ENCODE data around the gene FXR2. TPM values are rescaled to one million over a fixed set of nuclear protein-coding genes. Genes with fewer than 3 reads are reported as not detected.
A peak's percentile ranks its signal among the peaks of the same experiment; 100 is the strongest.
"Not testable (repeated sequence)": the region's sequence is repeated elsewhere in the genome, so short reads cannot be mapped to it uniquely, and the experiment has no call there.

FXR2 gene
- total and polyA plus RNA-seq, 9 of the 15 experiments (the other 6 are each of a cell fraction or from before 2014, with no cell fraction given): 2.0 to 49.3 (median 24.5) TPM

GRCh38 chr17:7641635-7642034 lies 26.9 kb upstream of the FXR2 start:
- H4K20me1 ChIP-seq (replicated peaks; ENCODE audit: control insufficient read depth, insufficient read depth, low read length); H3K27ac ChIP-seq (ENCODE audit: extremely low read depth, low read depth, low read length); H3K36me3 ChIP-seq (ENCODE audit: control insufficient read depth, insufficient read depth, low read length); H3K4me3 ChIP-seq; BruUV-seq (replicated peaks); CTCF ChIA-PET (ENCODE audit: low intra/inter-chr PET ratio); H3K79me2 ChIP-seq (ENCODE audit: control insufficient read depth, insufficient read depth, low read length); intact Hi-C loops (cut with micrococcal nuclease); H3K9me1 ChIP-seq (ENCODE audit: control insufficient read depth, insufficient read depth, low read length); H3K27me3 ChIP-seq (ENCODE audit: control insufficient read depth in 2 of 2, insufficient read depth in 2 of 2, low read length in 2 of 2); in situ Hi-C loops (cut with MboI); H3K9me3 ChIP-seq (replicated peaks; ENCODE audit: control insufficient read depth, insufficient read depth, low read depth, low read length): not testable (repeated sequence)
- DNase-seq (ENCODE audit: extremely low read depth in 1 of 4, low spot score in 3 of 4): peak in 1 of 4 experiments; percentile 32
- H3K4me1 ChIP-seq (replicated peaks in 1 of 2; ENCODE audit: control insufficient read depth in 2 of 2, insufficient read depth in 2 of 2, low read length in 2 of 2): peaks cover 2 to 11% of the 10 kb centered on the region in 2 experiments; a peak in 3 of 5 replicates
- WGBS (ENCODE audit: insufficient coverage, low coverage, missing lambda C conversion rate): 32% methylated on average over 5 of the region's 7 CpGs
- peak overlapping the region; percentile 26 to 50; a peak in 3 of 4 replicates for H3K9ac ChIP-seq (ENCODE audit: insufficient read depth in 1 of 2, low read depth in 2 of 2, low read length in 2 of 2)
- TF ChIP-seq CC2D1A (IDR thresholded peaks at IDR 0.05): 0 out of 2 replicates have a peak, but pooled peaks have one; percentile 16
- TF ChIP-seq ASH1L (IDR thresholded peaks at IDR 0.05; ENCODE audit: borderline replicate concordance, low read depth, partially characterized antibody): peak; percentile 48
- TF ChIP-seq NFYB (IDR thresholded peaks at IDR 0.05; ENCODE audit: extremely low read depth, insufficient read length): peak; percentile 52
- TF ChIP-seq POLR2B (IDR thresholded peaks at IDR 0.05; ENCODE audit: low read depth, partially characterized antibody): peak; percentile 47
- peak; percentile 50; the same call in 1 of the 2 replicates for TF ChIP-seq SUPT5H (IDR thresholded peaks at IDR 0.05)
- peak; percentile 63 for TF ChIP-seq POLR2A (conservative IDR thresholded peaks at IDR 0.05)
- peak; percentile 12 for TF ChIP-seq RBM25 (IDR thresholded peaks at IDR 0.05; ENCODE audit: low read depth, low read length, severe bottlenecking)
- TF ChIP-seq C11orf30 (IDR thresholded peaks at IDR 0.05; ENCODE audit: low read depth): peak; percentile 93
- TF ChIP-seq ZNF316 (IDR thresholded peaks at IDR 0.05): peak; percentile 96
- TF ChIP-seq MAFG (tag; conservative IDR thresholded peaks at IDR 0.05): peak; percentile 81
- peak; percentile 43; the same call in 1 of the 2 replicates for TF ChIP-seq PKNOX1 (IDR thresholded peaks at IDR 0.05)
- peak overlapping the region; percentile 74 for H2AFZ ChIP-seq (ENCODE audit: low read depth, low read length)
- peak; percentile 55; the same call in 1 of the 3 replicates for ATAC-seq
- POLR2A ChIA-PET: interaction anchor here (0.6 to 2.3 kb wide), 11 partner anchors 9 to 128 kb away, joined by 3 to 16 read pairs (median 4); partner anchors contain the start of genes ATP1B2, MPDU1, SAT2 and TP53
- FAIRE-seq: peak; percentile 55
- H3K4me2 ChIP-seq (ENCODE audit: insufficient read depth, low read length): peak overlapping the region; percentile 64

Data from K562 (cell line).